Measurements from ENCODE around the gene SLC35A4.

DNA sequence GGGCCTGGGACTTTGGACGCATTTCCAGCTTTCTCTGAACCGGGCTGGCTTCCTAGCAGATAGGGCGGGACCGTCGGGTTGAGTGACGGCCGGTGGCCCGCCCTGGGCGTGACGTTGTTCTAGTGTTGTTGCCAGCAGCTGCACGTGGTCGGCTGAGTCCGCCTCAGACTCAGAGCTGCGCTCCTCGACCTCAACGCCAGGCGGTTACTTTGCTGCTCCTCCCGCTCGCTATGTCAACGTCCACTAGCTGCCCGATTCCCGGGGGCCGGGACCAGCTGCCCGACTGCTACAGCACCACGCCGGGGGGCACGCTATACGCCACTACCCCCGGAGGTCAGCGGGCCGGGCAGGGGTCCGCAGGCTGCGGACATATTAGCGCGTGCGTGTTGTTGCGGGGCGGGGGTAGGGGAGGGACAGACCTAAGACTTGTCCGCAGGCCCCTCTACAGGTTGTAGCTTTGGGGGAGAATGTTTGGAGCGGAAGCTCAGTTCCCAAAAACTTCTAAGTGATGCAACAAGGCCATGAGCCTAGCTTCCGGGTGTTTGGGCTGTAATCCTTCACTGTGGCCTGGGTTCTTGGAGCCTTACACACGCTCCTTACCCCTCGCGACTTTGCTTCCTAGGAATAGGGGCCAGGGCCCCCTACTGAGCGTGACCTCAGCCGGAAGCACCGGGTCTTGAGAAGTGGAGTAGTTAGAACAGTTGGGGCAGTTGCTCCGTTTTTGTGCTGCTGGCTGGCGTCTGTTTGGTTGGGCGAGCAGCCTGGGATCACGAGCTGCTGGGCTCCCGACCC is 16.9 kb upstream of the SLC35A4 start, which contains the start of gene EIF4EBP3:
- TF ChIP-seq, protein P1, sequence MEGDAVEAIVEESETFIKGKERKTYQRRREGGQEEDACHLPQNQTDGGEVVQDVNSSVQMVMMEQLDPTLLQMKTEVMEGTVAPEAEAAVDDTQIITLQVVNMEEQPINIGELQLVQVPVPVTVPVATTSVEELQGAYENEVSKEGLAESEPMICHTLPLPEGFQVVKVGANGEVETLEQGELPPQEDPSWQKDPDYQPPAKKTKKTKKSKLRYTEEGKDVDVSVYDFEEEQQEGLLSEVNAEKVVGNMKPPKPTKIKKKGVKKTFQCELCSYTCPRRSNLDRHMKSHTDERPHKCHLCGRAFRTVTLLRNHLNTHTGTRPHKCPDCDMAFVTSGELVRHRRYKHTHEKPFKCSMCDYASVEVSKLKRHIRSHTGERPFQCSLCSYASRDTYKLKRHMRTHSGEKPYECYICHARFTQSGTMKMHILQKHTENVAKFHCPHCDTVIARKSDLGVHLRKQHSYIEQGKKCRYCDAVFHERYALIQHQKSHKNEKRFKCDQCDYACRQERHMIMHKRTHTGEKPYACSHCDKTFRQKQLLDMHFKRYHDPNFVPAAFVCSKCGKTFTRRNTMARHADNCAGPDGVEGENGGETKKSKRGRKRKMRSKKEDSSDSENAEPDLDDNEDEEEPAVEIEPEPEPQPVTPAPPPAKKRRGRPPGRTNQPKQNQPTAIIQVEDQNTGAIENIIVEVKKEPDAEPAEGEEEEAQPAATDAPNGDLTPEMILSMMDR (IDR thresholded peaks at IDR 0.05 in 4 of 5, conservative IDR thresholded peaks at IDR 0.05 in 1 of 5): peak; percentile 64 to 95 (median 80)
- peak; percentile 92 to 98 for TF ChIP-seq POLR2A (IDR thresholded peaks at IDR 0.05)

Data from gastrocnemius medialis (tissue), 4 donors.